Measurements from ENCODE around the gene DENND6A. TPM values are rescaled to one million over a fixed set of nuclear protein-coding genes. Genes with fewer than 3 reads are reported as not detected.

Gene DENND6A
- total and polyA plus RNA-seq, 2 of the 13 experiments (the other 11 are each of a cell fraction or from before 2014, with no cell fraction given) = 9.4 to 11.1 TPM

DNA sequence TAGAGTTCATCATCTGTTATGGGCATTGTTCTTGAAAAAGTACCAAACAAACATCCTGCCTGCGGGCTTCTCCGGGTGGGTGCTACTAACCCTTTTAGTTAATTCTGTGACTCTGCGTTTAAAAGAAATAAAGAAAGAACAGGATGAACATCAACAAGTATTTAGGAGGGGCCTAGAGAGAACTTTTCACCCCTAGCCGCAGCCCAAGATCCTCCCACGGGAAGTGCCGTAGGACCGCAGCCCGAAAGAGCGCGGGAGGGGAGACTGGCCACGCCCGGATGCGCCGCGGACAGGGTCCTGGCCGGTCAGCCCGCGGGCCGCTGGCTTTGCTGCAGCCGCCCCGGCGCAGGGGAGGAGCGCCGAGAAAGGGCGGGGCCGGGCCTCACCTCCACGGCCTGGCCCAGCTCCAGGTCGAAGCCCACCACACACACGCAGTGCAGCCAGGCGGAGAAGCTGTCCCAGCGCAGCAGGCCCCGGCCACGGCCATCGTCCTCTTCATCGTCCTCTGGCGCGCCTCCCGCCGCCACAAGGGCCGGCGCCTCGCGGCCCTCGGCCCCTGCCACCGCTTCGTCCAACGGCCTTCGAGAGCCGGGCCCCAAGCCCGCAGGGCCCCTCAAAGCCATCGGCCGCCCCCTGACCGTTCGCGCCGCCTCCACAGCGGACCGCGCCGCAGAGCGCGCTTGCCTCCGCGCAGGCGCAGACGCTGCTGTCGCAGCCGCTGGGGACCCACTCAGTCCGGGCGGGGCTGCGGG is at the start of gene DENND6A (continued):
- TF ChIP-seq BCLAF1 (IDR thresholded peaks at IDR 0.05) (no peak), FOXK1 (CRISPR knock-in tag; IDR thresholded peaks at IDR 0.05; ENCODE audit: borderline replicate concordance, low read depth) (no peak), ZNF318 (CRISPR knock-in tag; IDR thresholded peaks at IDR 0.05) (peak; percentile 94), GZF1 (CRISPR knock-in tag; IDR thresholded peaks at IDR 0.05) (peak; percentile 25; the same call in 1 of the 2 replicates), TARDBP (CRISPR knock-in tag; IDR thresholded peaks at IDR 0.05) (peak; percentile 42; the same call in 1 of the 2 replicates), ZBTB26 (CRISPR knock-in tag; IDR thresholded peaks at IDR 0.05; ENCODE audit: borderline replicate concordance) (peak; percentile 45; the same call in 1 of the 2 replicates), ETV6 (CRISPR knock-in tag; conservative IDR thresholded peaks at IDR 0.05) (0 out of 2 replicates have a peak, but pooled peaks have one; percentile 77), ZBTB44 (CRISPR knock-in tag; IDR thresholded peaks at IDR 0.05) (no peak), RARG (CRISPR knock-in tag; IDR thresholded peaks at IDR 0.05; ENCODE audit: low read depth) (0 out of 2 replicates have a peak, but pooled peaks have one; percentile 58), ZNF772 (CRISPR knock-in tag; IDR thresholded peaks at IDR 0.05) (peak; percentile 83; the same call in 1 of the 2 replicates)
- TF ChIP-seq, protein P1, sequence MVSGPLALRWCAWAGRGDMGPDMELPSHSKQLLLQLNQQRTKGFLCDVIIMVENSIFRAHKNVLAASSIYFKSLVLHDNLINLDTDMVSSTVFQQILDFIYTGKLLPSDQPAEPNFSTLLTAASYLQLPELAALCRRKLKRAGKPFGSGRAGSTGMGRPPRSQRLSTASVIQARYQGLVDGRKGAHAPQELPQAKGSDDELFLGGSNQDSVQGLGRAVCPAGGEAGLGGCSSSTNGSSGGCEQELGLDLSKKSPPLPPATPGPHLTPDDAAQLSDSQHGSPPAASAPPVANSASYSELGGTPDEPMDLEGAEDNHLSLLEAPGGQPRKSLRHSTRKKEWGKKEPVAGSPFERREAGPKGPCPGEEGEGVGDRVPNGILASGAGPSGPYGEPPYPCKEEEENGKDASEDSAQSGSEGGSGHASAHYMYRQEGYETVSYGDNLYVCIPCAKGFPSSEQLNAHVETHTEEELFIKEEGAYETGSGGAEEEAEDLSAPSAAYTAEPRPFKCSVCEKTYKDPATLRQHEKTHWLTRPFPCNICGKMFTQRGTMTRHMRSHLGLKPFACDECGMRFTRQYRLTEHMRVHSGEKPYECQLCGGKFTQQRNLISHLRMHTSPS (CRISPR knock-in tag; IDR thresholded peaks at IDR 0.05; ENCODE audit: low read depth) = no peak
